ENCODE data around the gene DSP. TPM values are rescaled to one million over a fixed set of nuclear protein-coding genes. Genes with fewer than 3 reads are reported as not detected.

DSP gene
- total and polyA plus RNA-seq, 5 experiments from 2014 or later: 0.47 to 0.60 TPM; not detected in 3

- no peak overlapping the region for H3K27ac Mint-ChIP-seq
- H3K27me3 Mint-ChIP-seq: peaks cover 8 to 20% (median 10%) of the 10 kb centered on the region in 5 donors
- no peaks in the 10 kb centered on the region for H3K4me1 Mint-ChIP-seq
- H3K36me3 Mint-ChIP-seq: no peaks in the 10 kb centered on the region
- POLR2A ChIA-PET: no interaction called here
- ATAC-seq: no peak
- DNase-seq: no peak
- no peak overlapping the region for H3K4me3 Mint-ChIP-seq
- H3K9me3 Mint-ChIP-seq: no peaks in the 10 kb centered on the region
Measured at GRCh38 chr6:7578931-7579330, 37.5 kb downstream of the DSP start.

GRCh38 chr6:7579851-7580250, 38.4 kb downstream of the DSP start:
- POLR2A ChIA-PET: no interaction called here
- Mint-ChIP-seq H3K36me3 (no peaks in the 10 kb centered on the region), H3K4me1 (peaks cover 0 to 3% (median 0%) of the 10 kb centered on the region in 4 donors), H3K27ac (no peak overlapping the region), H3K9me3 (no peaks in the 10 kb centered on the region), H3K27me3 (peaks cover 8 to 20% (median 10%) of the 10 kb centered on the region in 5 donors), H3K4me3 (no peak overlapping the region)
- DNase-seq (no peak), ATAC-seq (no peak)

GRCh38 chr6:7580537-7580926, 39.1 kb downstream of the DSP start:
- ATAC-seq (no peak), DNase-seq (no peak)
- Mint-ChIP-seq H3K27me3 (peaks cover 6 to 17% (median 10%) of the 10 kb centered on the region in 5 donors), H3K36me3 (no peaks in the 10 kb centered on the region), H3K4me3 (no peak overlapping the region), H3K27ac (no peak overlapping the region), H3K4me1 (peaks cover 0 to 3% (median 0%) of the 10 kb centered on the region in 4 donors), H3K9me3 (no peaks in the 10 kb centered on the region)
- POLR2A ChIA-PET: interaction anchor here (0.8 kb wide), 1 partner anchor 301 kb away, joined by 4 read pairs; no protein-coding TSS in a partner anchor

- H3K27me3 Mint-ChIP-seq: peaks cover 2 to 13% (median 9%) of the 10 kb centered on the region in 5 donors
- H3K4me1 Mint-ChIP-seq: peaks cover 0 to 3% (median 0%) of the 10 kb centered on the region in 4 donors
- DNase-seq: no peak
- H3K27ac Mint-ChIP-seq: no peak overlapping the region
- H3K9me3 Mint-ChIP-seq: no peaks in the 10 kb centered on the region
- ATAC-seq: no peak
- H3K4me3 Mint-ChIP-seq: no peak overlapping the region
- H3K36me3 Mint-ChIP-seq: no peaks in the 10 kb centered on the region
- POLR2A ChIA-PET: interaction anchor here (0.8 kb wide), 1 partner anchor 301 kb away, joined by 4 read pairs; no protein-coding TSS in a partner anchor
Measured at GRCh38 chr6:7580927-7581618, 39.6 kb downstream of the DSP start.

GRCh38 chr6:7585287-7585930, 43.9 kb downstream of the DSP start:
- Mint-ChIP-seq H3K36me3 (no peaks in the 10 kb centered on the region), H3K9me3 (no peaks in the 10 kb centered on the region), H3K27me3 (peaks cover 0 to 5% (median 0%) of the 10 kb centered on the region in 5 donors), H3K4me3 (no peak overlapping the region), H3K27ac (no peak overlapping the region), H3K4me1 (peaks cover 8 to 22% (median 14%) of the 10 kb centered on the region in 4 donors)
- ATAC-seq: no peak
- POLR2A ChIA-PET: no interaction called here
- DNase-seq: no peak

GRCh38 chr6:7587631-7588100, 46.2 kb downstream of the DSP start:
- no peaks in the 10 kb centered on the region for H3K9me3 Mint-ChIP-seq
- POLR2A ChIA-PET: no interaction called here
- no peak for DNase-seq

GRCh38 chr6:7588506-7588905, 47.0 kb downstream of the DSP start:
- no peak for ATAC-seq
- no peaks in the 10 kb centered on the region for H3K9me3 Mint-ChIP-seq
- no peak overlapping the region for H3K4me3 Mint-ChIP-seq
- POLR2A ChIA-PET: no interaction called here
- H3K36me3 Mint-ChIP-seq: peaks cover 0 to 8% (median 0%) of the 10 kb centered on the region in 3 donors
- H3K27ac Mint-ChIP-seq: peak overlapping the region in 2 of 10 donors; percentile 37 to 84
- peaks cover 29 to 48% (median 43%) of the 10 kb centered on the region in 4 donors for H3K4me1 Mint-ChIP-seq
- no peak for DNase-seq
- H3K27me3 Mint-ChIP-seq: no peaks in the 10 kb centered on the region

More at GRCh38 chr6:7587631-7588100, 46.2 kb downstream of the DSP start:
- peak overlapping the region in 3 of 10 donors; percentile 7 to 44 (median 30) for H3K4me3 Mint-ChIP-seq
- peaks cover 0 to 3% (median 0%) of the 10 kb centered on the region in 5 donors for H3K27me3 Mint-ChIP-seq
- no peak for ATAC-seq
- H3K36me3 Mint-ChIP-seq: peaks cover 0 to 1% (median 0%) of the 10 kb centered on the region in 3 donors
- peak overlapping the region in 3 of 10 donors; percentile 47 to 77 (median 55) for H3K27ac Mint-ChIP-seq
- H3K4me1 Mint-ChIP-seq: peaks cover 23 to 41% (median 36%) of the 10 kb centered on the region in 4 donors

- Mint-ChIP-seq H3K9me3 (no peaks in the 10 kb centered on the region), H3K27me3 (no peaks in the 10 kb centered on the region), H3K4me3 (peak overlapping the region; percentile 96 to 100 (median 98)), H3K36me3 (peaks cover 0 to 10% (median 0%) of the 10 kb centered on the region in 3 donors), H3K27ac (peak overlapping the region; percentile 72 to 98 (median 96)), H3K4me1 (peaks cover 29 to 48% (median 44%) of the 10 kb centered on the region in 4 donors)
- POLR2A ChIA-PET: interaction anchor here (1.0 to 1.5 kb wide), 3 partner anchors 199 to 929 kb away, joined by 5 to 8 read pairs (median 6); partner anchors contain the start of genes CAGE1, RIOK1 and SSR1
- DNase-seq (no peak), ATAC-seq (no peak)
Measured at GRCh38 chr6:7589221-7589620, 47.8 kb downstream of the DSP start.

- peaks cover 29 to 45% (median 44%) of the 10 kb centered on the region in 4 donors for H3K4me1 Mint-ChIP-seq
Measured at GRCh38 chr6:7589949-7590917, 48.8 kb downstream of the DSP start, which contains the start of gene SNRNP48. Gene SNRNP48 (plus strand): TSS chr6:7590198. CDS start chr6:7590258, 60 bp downstream.

GRCh38 chr6:7590918-7591302, 49.4 kb downstream of the DSP start:
- H3K27ac Mint-ChIP-seq: peak overlapping the region in 9 of 10 donors; percentile 84 to 98 (median 95)
- POLR2A ChIA-PET: no interaction called here
- peaks cover 29 to 45% (median 44%) of the 10 kb centered on the region in 4 donors for H3K4me1 Mint-ChIP-seq
- peaks cover 0 to 25% (median 0%) of the 10 kb centered on the region in 3 donors for H3K36me3 Mint-ChIP-seq
- H3K27me3 Mint-ChIP-seq: no peaks in the 10 kb centered on the region
- no peaks in the 10 kb centered on the region for H3K9me3 Mint-ChIP-seq
- peak overlapping the region; percentile 96 to 100 (median 98) for H3K4me3 Mint-ChIP-seq
- ATAC-seq (no peak), DNase-seq (peak in 2 of 10 donors; percentile 4 to 8)

More at GRCh38 chr6:7589949-7590917, 48.8 kb downstream of the DSP start, which contains the start of gene SNRNP48:
- H3K4me3 Mint-ChIP-seq: peak within 1 kb of the TSS; percentile 96 to 100 (median 98)
- no peaks in the 10 kb centered on the region for H3K9me3 Mint-ChIP-seq
- no peaks in the 10 kb centered on the region for H3K27me3 Mint-ChIP-seq
- H3K27ac Mint-ChIP-seq: peak within 1 kb of the TSS; percentile 84 to 98 (median 96)
- POLR2A ChIA-PET: interaction anchor here (1.0 to 1.5 kb wide), 3 partner anchors 200 to 930 kb away, joined by 5 to 8 read pairs (median 6); partner anchors contain the start of genes CAGE1, RIOK1 and SSR1
- peak; percentile 98 for ATAC-seq
- peak; percentile 84 to 95 (median 88) for DNase-seq
- peaks cover 0 to 18% (median 0%) of the 10 kb centered on the region in 3 donors for H3K36me3 Mint-ChIP-seq

GRCh38 chr6:7591770-7592169, 50.3 kb downstream of the DSP start:
- Mint-ChIP-seq H3K27ac (peak overlapping the region in 8 of 10 donors; percentile 4 to 87 (median 32)), H3K36me3 (peaks cover 0 to 33% (median 0%) of the 10 kb centered on the region in 3 donors), H3K4me1 (peaks cover 29 to 49% (median 46%) of the 10 kb centered on the region in 4 donors), H3K9me3 (no peaks in the 10 kb centered on the region), H3K4me3 (peak overlapping the region in 9 of 10 donors; percentile 42 to 100 (median 97)), H3K27me3 (no peaks in the 10 kb centered on the region)
- POLR2A ChIA-PET: interaction anchor here (0.7 kb wide), 2 partner anchors 203 to 392 kb away, joined by 4 to 5 read pairs; no protein-coding TSS in a partner anchor
- DNase-seq: no peak
- no peak for ATAC-seq

Data from naive thymus-derived CD8-positive, alpha-beta T cell (primary cell).